MM.1S (cell line): ENCODE data around the gene PCNP.

Experiments
- DNase-seq: peaks from one replicate; pipeline ENCODE4 v3.0.0-alpha.2; 2015
- H2AFZ ChIP-seq: fragments of 300-600 bp; sonication (generic); 2 replicates; pipeline ENCODE4 v1.6.0; 2016; ENCODE audit warnings: antibody characterized with exemption, low read length
- H3F3A ChIP-seq: fragments of 300-600 bp; sonication (generic); 2 replicates; pipeline ENCODE4 v1.6.1; 2016; ENCODE audit warnings: mild to moderate bottlenecking, antibody characterized with exemption, low read length, moderate library complexity, mixed read lengths; ENCODE audit not compliant: insufficient read depth
- H3K27ac ChIP-seq: fragments of 300-600 bp; sonication (generic); 2 replicates; pipeline ENCODE4 v1.5.1; 2016; ENCODE audit warnings: mild to moderate bottlenecking, low read length
- H3K27me3 ChIP-seq: fragments of 300-600 bp; sonication (generic); replicated peaks from 2 replicates; pipeline ENCODE4 v1.6.0; 2016; ENCODE audit warnings: low read length; ENCODE audit not compliant: insufficient read depth
- H3K36me3 ChIP-seq: fragments of 300-600 bp; sonication (generic); replicated peaks from 2 replicates; pipeline ENCODE4 v1.6.1; 2016; ENCODE audit warnings: mild to moderate bottlenecking, low read length, mixed read lengths; ENCODE audit not compliant: insufficient read depth
- H3K4me1 ChIP-seq: fragments of 300-600 bp; sonication (generic); 2 replicates; pipeline ENCODE4 v1.6.1; 2016; ENCODE audit warnings: low read length, mixed read lengths
- H3K4me2 ChIP-seq: fragments of 300-600 bp; sonication (generic); 2 replicates; pipeline ENCODE4 v1.6.0; 2016; ENCODE audit warnings: low read depth, low read length
- H3K4me3 ChIP-seq: fragments of 300-600 bp; sonication (generic); 2 replicates; pipeline ENCODE4 v1.5.1; 2016; ENCODE audit warnings: low read length, mixed read lengths
- H3K79me2 ChIP-seq: fragments of 300-600 bp; sonication (generic); 2 replicates; pipeline ENCODE4 v1.6.1; 2016; ENCODE audit warnings: mixed run types, low read length, mixed read lengths
- H3K9ac ChIP-seq: fragments of 300-600 bp; sonication (generic); 2 replicates; pipeline ENCODE4 v1.6.1; 2016; ENCODE audit warnings: low read length, mixed read lengths
- H3K9me2 ChIP-seq: fragments of 300-600 bp; sonication (generic); replicated peaks from 2 replicates; pipeline ENCODE4 v1.6.1; 2016; ENCODE audit warnings: mild to moderate bottlenecking, low read length, mixed read lengths; ENCODE audit not compliant: insufficient read depth
- H3K9me3 ChIP-seq: fragments of 300-600 bp; sonication (generic); replicated peaks from 2 replicates; pipeline ENCODE4 v1.6.1; 2016; ENCODE audit warnings: mild to moderate bottlenecking, low read length, mixed read lengths; ENCODE audit not compliant: insufficient read depth
- H4K20me1 ChIP-seq: fragments of 300-600 bp; sonication (generic); 2 replicates; pipeline ENCODE4 v1.6.1; 2016; ENCODE audit warnings: mild to moderate bottlenecking, low read length, moderate library complexity, mixed read lengths; ENCODE audit not compliant: insufficient read depth
- EZH2 ChIP-seq: fragments of 300-600 bp; sonication (generic); optimal IDR thresholded peaks from 2 replicates; pipeline ENCODE3; 2017; ENCODE audit warnings: low read depth, mild to moderate bottlenecking, antibody characterized with exemption, low read length, mixed read lengths
- EZH2phosphoT487 ChIP-seq: fragments of 300-600 bp; sonication (generic); IDR thresholded peaks from 2 replicates; pipeline ENCODE4 v1.6.1; 2018; ENCODE audit warnings: antibody characterized with exemption, low read length
- TF ChIP-seq, protein P1 (sequence below): fragments of 300-600 bp; sonication (generic); IDR thresholded peaks from 2 replicates; pipeline ENCODE4 v1.5.1; 2016; ENCODE audit warnings: antibody characterized with exemption, low read length, mixed read lengths

Gene PCNP

DNA sequence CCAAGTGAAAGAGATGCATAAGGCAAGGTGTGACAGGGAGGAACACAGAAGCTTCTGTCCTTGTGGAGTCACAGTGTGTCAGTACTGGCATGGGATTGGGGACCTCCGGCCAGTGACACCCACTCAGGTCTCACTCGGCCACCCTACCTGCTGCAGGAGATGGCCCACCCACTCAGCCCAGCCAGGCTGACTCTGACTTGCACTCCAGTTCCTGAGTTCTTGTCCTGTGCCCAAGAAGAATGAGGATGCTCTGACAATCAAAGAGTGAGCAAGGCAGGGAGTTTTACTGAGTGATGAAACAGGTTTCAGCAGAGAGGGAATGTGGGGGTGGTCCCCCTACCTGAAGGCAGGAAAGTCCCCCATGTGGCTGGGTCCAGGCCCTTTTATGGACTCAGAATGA lies 50.9 kb downstream of the PCNP start:
- Histone ChIP-seq H3K27ac (no peak overlapping the region), H3K9me3 (no peaks in the 10 kb centered on the region), H3F3A (no peaks in the 10 kb centered on the region), H3K36me3 (no peaks in the 10 kb centered on the region), H3K9me2 (no peaks in the 10 kb centered on the region), H3K27me3 (no peaks in the 10 kb centered on the region), H3K4me1 (no peaks in the 10 kb centered on the region), H2AFZ (no peak overlapping the region), H3K9ac (no peak overlapping the region), H3K4me2 (no peak overlapping the region), H3K79me2 (no peaks in the 10 kb centered on the region), H4K20me1 (no peaks in the 10 kb centered on the region), H3K4me3 (no peak overlapping the region)
- TF ChIP-seq EZH2phosphoT487 (no peak), EZH2 (no peak)
- TF ChIP-seq, protein P1, sequence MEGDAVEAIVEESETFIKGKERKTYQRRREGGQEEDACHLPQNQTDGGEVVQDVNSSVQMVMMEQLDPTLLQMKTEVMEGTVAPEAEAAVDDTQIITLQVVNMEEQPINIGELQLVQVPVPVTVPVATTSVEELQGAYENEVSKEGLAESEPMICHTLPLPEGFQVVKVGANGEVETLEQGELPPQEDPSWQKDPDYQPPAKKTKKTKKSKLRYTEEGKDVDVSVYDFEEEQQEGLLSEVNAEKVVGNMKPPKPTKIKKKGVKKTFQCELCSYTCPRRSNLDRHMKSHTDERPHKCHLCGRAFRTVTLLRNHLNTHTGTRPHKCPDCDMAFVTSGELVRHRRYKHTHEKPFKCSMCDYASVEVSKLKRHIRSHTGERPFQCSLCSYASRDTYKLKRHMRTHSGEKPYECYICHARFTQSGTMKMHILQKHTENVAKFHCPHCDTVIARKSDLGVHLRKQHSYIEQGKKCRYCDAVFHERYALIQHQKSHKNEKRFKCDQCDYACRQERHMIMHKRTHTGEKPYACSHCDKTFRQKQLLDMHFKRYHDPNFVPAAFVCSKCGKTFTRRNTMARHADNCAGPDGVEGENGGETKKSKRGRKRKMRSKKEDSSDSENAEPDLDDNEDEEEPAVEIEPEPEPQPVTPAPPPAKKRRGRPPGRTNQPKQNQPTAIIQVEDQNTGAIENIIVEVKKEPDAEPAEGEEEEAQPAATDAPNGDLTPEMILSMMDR = no peak
- DNase-seq = no peak

DNA sequence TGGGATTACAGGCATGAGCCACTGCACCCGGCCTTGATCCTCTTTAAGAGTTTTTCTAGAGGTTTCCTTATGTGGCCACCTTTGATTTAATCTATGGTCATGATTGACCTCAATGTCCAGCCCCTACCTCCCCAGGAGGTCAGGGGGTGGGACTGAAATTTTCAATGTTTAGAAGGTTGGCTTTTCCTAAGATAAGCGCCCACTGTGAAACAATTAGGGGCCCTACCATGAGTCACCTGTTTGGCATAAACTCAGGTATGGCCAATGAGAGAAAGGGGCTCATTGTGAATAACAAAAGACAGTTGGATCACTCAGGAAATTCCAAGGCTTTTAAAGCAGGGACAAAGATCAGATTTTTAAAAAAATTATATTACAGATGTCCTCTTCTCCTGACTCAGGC lies 51.9 kb downstream of the PCNP start:
- no peaks in the 10 kb centered on the region for H4K20me1 ChIP-seq
- H3K9me3 ChIP-seq = no peaks in the 10 kb centered on the region
- no peaks in the 10 kb centered on the region for H3K4me1 ChIP-seq
- no peaks in the 10 kb centered on the region for H3K79me2 ChIP-seq
- no peak overlapping the region for H3K9ac ChIP-seq
- no peak for DNase-seq
- no peak overlapping the region for H3K4me3 ChIP-seq
- no peak overlapping the region for H3K4me2 ChIP-seq
- no peaks in the 10 kb centered on the region for H3F3A ChIP-seq
- no peaks in the 10 kb centered on the region for H3K36me3 ChIP-seq
- H3K27ac ChIP-seq = no peak overlapping the region
- H3K27me3 ChIP-seq = no peaks in the 10 kb centered on the region
- no peak overlapping the region for H2AFZ ChIP-seq
- H3K9me2 ChIP-seq = no peaks in the 10 kb centered on the region
- TF ChIP-seq EZH2 (no peak), EZH2phosphoT487 (no peak)
- TF ChIP-seq, protein P1 = no peak

DNA sequence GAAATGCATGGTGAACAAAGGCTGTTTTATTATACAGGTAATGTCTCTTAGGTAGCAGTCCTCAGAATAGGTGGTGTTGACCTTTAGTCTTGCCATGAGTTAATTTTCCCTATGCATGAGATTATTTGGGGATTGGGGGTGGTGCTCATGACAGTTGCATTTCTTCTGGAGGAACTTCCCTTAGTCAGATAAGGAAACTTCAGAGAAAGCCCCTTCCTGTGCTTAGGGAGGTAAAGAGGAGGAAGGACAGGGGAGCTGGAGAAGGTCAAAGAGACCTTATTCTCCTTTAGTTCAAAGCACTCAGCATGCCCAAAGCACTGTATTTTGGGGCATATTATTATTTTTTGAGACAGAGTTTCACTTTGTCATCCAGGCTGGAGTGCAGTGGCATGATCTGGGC lies 55.2 kb downstream of the PCNP start:
- H3K79me2 ChIP-seq = no peaks in the 10 kb centered on the region
- H3K9me2 ChIP-seq = no peaks in the 10 kb centered on the region
- no peaks in the 10 kb centered on the region for H3K9me3 ChIP-seq
- no peaks in the 10 kb centered on the region for H3F3A ChIP-seq
- no peaks in the 10 kb centered on the region for H3K36me3 ChIP-seq
- H3K4me1 ChIP-seq = no peaks in the 10 kb centered on the region
- no peak overlapping the region for H3K4me2 ChIP-seq
- H3K9ac ChIP-seq = no peak overlapping the region
- no peaks in the 10 kb centered on the region for H3K27me3 ChIP-seq
- no peak overlapping the region for H3K27ac ChIP-seq
- no peak overlapping the region for H3K4me3 ChIP-seq
- DNase-seq = no peak
- no peak overlapping the region for H2AFZ ChIP-seq
- H4K20me1 ChIP-seq = no peaks in the 10 kb centered on the region
- TF ChIP-seq EZH2 = no peak
- TF ChIP-seq EZH2phosphoT487 = no peak
- TF ChIP-seq, protein P1 = no peak
